ENCODE results near the gene UBE2L5.
A peak's percentile ranks its signal among the peaks of the same experiment; 100 is the strongest.
"Not testable (repeated sequence)": the region's sequence is repeated elsewhere in the genome, so short reads cannot be mapped to it uniquely, and the experiment has no call there.

The UBE2L5 gene

DNA sequence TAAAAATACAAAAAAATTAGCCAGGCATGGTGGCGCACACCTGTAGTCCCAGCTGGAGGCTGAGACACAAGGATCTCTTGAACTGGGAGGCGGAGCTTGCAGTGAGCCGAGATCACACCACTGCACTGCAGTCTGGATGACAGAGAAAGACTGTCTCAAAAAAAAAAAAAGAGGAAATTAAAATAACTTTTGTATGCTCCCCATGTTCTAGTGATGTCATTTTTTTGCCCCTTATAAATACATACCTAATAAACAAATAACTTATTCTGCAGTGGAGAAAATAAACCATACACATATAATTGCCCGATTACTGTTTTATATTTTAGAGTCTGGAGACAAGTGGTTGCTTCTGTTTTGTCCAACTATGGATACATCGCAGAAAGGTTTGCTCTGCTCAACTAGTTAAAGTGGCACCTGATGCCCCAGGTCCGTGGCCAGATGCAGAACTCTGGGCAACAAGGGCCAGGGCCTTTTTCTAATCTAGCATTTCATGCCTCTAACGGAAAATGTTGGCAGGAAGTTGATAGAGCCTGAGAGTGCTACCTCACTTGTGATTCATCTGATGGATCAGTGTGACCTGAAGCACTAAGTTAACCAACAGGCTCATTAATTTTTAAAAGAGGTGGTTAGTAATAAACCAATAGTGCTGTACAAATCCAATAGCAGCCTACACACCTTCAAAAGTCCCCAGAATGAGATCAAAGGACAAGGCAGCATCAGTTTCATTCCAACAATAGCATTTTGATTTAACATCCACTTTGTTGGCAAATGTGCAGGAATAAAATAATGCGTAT lies 18.8 kb downstream of the UBE2L5 start:
- no peak for DNase-seq

DNA sequence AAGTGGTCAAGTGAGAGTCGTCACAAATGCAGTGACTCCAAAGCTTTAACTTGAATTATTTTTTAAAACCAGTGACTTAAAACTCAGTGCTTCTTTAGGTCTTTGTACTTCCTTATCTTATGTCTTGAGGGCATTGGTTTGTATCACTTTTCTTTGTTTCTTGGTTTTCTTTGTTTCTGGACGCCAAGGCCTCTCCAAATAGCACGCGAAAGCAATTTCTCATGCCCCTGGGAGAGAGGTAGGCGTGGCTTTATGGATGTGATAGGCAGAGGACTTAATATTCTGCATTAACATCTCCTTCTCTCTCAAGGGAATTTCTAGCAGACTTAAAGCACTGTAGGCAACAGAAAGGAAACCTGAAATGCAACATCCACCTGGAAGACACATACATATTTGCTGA lies 20.6 kb downstream of the UBE2L5 start:
- DNase-seq = no peak

DNA sequence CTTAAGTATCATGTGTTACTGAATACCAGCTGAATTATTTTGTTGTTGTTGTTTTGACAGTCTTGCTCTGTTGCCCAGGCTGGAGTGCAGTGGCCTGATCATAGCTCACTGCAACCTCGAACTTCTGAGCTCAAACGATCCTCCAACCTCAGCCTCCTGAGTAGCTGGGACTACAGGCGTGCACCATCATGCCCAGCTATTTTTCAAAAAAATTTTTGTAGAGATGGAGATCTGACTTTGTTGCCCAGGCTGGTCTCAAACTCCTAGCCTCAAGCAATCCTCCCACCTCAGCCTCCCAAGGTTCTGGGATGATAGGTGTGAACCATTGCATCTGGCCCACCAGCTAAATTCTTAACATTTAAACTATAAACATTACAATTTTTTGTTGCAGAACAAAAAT lies 21.2 kb downstream of the UBE2L5 start:
- DNase-seq = not testable (repeated sequence)

DNA sequence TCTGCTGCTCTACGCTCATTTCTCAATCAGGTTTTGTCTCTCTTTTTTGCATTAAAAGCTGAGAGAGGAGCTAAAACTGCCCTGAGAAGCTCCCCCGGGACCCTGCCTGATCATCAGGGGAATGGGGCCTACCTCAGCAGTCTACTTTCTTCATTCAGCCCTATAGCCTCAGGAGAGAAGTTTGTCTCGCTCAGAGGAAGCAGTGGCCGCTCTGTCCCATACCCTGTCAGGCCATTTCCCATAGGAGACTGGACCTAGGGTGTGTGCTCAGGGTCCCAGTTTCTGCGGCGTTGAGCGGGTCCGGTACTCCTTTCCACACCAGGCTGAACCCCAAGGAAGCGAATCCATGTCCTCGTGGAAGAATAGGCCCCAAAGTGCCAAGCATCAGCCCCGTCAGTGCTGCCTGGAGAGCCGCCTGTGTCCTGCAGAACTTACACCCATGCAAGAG lies 21.7 kb downstream of the UBE2L5 start:
- peak; percentile 57 for DNase-seq

DNA sequence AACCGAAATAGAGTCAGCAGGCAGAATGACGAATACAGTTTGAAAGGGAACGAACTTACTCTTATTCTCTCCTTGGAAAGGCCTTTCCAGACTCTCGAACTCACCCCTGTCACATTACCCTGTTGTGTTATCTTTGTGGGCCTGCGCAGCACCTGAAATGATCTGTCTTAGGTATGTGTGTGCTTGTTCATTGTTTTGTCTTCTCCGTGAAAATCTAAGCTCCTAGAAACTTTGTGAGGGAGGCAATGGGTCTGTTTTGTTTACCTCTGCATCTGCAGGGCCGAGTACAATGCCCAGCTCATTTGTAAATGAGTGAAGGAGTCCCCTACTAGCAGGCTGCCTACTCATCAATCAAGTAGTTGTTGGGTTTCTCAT lies 23.8 kb downstream of the UBE2L5 start:
- no peak for DNase-seq

DNA sequence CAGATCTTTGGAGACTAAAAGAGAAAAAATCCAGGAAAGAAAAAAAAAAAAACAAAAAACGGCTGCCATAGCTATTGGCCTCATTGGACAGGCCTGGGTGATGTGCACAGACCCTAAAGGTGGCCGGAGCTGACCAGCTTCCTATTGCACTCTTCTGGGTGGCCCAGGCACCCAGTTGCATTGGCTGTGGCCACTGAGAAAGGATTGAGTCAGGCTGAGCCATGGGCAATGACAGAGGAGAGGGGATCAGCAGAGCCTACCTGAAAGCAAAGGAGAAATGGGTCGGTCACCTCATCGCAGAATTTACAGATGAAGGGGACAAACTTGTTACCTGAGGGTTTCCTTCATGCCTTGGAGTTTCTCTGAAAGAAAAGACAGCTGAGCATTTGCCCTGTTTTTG lies 26.1 kb downstream of the UBE2L5 start:
- no peak for DNase-seq

DNA sequence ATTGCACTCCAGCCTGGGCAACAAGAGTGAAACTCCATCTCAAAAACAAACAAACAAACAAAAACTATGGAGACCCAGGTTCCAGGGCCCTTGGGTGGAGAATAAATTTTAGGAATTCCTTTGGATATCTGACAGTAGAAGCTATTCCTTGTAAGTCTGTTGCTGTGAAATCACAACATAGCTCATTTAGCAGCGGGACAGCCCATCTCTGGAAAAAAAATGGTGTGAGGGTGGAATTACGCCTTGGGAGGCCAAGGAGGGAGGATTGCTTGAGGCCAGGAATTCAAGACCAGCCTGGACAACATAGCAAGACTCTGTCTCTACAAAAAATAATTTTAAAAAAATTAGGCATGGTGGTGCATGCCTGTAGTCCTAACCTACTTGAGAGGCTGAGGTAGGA lies 27.8 kb downstream of the UBE2L5 start:
- DNase-seq = no peak

DNA sequence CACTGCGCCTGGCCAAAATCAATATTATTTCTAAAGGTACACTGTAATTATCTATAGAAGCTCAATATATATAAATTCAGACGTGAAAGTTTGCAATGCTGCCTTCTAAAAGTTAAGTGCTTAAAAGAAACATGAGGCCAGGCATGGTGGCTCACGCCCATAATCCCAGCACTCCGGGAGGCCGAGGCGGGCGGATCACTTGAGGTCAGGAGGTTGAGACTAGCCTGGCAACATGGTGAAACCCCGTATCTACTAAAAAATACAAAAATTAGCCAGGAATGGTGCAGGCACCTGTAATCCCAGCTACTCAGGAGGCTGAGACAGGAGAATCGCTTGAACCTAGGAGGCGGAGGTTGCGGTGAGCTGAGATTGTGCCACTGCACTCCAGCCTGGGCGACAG lies 29.2 kb downstream of the UBE2L5 start:
- DNase-seq = not testable (repeated sequence)

DNA sequence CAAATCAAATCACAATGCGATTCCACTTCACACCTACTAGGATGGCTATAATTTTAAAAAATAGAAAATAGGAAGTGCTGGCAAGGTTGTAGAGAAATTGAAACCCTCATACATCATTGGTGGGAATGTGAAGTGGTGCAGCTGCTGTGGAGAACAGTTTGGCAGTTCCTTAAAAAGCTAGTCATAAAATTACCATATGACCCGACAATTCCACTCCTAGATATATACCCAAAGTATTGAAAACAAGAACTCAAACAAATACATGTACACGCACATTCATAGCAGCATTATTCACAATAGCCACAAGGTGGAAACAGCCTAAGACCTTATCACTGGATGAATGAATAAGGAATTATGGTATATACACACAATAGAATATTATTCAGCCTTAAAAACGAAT lies 31.4 kb downstream of the UBE2L5 start:
- DNase-seq = no peak

DNA sequence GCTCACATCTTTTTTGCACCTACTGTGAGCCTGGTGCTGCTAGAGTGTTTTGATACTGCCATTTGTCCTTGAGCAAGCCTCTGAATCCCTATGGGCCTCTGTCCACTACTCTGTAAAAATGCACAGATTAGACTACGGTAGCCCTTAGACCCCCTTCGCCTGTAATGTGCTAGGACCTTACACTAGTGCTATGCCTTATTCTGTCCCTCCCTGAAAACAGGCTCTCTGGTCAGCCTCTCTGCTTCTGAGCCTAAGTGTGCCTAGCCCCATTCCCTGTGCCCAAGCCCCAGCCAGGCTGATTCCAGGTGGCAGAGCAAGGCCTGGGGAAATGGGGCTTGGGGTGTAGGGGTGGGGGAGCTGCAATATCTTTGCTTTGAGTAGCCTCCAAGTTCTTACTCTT lies 32.7 kb downstream of the UBE2L5 start:
- DNase-seq = no peak

DNA sequence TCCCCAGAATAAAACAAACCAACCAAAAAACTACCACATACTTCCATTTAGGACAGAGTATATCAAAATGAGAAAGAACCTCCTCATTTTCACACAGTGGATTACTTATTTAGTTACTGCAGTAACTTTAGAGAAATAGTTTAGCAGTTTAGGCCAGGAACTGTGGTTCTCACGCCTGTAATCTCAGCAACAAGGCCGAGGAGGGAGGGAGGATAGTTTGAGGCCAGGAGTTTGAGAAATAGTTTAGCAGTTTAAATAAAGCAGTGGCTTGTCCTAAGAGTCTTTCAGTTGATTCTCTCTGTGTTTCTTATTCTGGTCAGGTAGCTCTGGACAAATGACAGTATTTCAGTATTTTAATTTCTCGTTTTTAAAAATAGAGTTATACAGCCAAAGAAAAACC lies 34.0 kb downstream of the UBE2L5 start:
- DNase-seq = no peak

DNA sequence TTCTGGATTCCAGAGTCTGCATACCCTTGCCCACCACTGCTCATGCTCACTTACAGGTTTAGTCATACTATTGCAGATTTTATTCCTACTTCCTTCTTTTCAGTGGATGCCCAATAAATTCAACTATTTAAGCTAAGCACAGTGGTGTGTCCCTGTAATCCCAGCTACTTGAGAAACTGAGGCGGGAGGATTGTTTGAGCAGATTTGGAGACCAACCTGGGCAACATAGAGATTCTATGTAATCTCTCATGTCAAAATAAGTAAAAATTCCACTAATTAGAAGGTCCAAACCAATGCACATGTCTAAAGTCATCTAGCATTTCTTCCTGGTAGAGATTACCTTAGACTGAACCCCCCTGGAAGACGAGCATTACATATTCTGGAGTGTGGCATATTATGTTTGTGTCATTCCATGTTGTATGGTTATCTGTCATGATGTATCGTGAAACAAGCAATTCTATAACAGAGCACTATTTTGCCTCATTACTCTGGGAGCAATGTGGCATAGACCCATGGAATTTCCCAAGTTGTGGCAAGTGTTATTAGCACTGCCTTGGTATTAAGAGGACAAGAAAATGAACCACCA lies 35.1 kb downstream of the UBE2L5 start:
- DNase-seq = no peak

DNA sequence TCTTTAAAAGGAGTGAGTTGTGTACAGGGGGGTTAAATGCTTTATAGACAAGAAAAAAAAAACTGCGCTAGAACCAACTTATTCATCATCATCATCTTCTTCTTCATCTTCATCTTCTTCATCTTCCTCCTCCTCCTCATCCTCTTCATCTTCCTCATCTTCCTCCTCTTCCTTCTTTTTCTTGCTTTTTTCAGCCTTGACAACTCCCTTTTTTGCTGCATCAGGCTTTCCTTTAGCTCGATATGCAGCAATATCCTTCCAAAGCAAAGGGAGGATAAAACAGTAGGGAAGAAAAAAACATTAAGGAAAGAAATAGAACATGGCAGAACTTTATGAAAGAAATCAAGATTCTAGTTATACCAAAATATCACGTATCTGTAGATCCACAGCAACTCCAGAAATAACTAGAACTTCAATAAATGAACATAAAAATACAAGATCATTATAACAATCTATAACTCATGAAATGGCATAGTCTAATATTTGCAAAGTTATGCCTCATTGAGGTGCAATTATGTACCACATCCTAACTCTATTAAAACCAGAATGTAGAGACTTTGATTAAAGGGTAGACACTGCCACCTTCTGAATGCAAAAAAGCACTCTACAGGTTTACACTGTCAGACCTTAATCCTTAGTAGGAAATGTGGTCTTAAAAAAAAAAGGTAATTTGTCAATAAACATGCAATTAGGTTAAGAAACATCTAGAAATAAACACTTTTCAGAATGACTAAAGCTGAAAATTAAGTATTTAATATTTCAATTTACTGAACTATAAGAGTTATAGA lies 39.2 kb downstream of the UBE2L5 start:
- not testable (repeated sequence) for DNase-seq

DNA sequence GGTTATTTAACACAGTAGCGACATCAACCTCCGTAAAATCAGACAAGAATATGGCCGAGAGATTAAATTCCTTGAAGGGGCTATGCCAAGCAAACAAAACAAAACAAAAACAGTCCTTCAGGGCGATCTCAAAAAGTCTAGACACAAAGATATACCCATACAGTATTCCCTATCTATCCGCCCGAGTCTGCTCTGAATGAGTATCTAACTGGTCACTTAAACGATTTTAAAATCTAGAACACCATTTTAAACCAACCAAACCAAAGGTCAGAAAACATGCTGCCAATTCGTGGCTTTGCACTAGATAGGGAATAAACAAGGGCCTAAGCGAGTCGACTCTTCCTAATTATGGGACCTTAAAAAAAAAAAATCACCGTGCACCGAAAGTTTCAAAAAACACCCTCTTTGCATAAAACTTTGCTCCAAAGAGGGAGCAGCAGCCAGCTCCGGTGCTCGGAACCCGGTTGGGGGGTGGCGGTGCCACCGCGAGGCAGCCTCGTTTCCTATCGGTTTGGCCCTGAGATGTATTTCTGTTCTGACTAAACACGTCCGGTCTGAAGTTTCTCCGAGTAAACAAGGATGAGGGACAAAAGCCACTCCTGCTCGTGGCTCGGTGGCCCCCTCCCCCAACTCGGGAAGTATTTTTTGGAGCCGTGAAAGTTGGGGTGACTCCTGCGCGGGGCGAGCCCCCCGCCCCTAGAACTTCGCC lies 41.6 kb downstream of the UBE2L5 start:
- peak; percentile 62 for DNase-seq

DNA sequence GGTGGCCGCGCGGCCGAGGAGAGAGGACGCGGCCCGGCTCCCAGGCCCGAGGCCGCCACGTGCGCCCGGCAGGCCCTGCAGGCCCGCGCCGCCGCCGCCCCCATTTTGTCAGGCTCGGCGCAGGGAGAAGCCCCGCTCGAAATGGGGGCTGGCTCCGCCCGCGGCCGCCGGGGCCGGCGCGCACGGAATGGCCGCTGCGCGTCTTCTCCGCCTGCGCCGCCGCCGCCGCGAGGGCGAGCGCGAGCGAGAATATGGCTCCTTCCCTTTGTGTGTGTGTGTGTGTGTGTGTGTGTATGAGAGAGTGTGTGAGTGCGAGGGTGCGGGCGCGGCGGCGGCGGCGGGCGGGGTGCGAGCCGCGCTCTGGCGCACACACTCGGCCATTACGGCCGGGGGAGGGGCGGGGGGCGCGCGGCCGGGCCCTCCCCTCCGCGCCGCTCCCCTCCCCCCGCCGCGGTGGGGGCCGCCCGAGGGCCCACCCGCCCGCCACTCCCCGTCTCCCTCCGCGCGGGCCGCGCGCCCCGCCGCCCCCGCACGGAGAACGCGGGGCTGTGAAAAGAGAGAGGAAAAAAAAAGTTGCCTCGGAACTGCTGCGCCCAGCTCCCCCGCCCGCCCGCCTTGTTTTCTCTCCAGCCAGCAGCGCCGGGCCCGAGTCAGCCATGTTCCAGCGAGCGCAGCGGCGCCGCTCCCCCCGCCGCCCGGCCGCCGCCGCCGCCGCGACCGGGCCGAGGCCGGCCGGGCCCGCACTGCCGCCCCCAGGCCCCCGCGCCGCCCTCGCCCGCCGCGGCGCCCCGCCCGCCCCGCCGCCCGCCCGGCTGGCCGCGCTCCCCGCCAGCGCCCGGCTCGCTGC lies 42.4 kb downstream of the UBE2L5 start:
- peak; percentile 82 for DNase-seq

DNA sequence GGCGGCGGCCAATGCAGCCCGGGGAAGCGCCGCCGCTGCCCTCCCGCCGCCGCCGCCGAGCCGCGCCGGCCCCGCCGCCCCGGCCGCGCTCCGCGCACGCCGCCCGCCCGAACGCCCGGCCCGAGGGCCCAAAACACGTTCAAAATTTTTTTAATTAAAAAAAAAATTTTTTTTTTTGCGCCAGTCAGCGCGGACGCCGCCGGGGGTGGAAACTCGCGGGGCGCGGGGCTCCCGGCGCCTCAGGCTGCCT lies 43.0 kb downstream of the UBE2L5 start:
- DNase-seq = no peak

DNA sequence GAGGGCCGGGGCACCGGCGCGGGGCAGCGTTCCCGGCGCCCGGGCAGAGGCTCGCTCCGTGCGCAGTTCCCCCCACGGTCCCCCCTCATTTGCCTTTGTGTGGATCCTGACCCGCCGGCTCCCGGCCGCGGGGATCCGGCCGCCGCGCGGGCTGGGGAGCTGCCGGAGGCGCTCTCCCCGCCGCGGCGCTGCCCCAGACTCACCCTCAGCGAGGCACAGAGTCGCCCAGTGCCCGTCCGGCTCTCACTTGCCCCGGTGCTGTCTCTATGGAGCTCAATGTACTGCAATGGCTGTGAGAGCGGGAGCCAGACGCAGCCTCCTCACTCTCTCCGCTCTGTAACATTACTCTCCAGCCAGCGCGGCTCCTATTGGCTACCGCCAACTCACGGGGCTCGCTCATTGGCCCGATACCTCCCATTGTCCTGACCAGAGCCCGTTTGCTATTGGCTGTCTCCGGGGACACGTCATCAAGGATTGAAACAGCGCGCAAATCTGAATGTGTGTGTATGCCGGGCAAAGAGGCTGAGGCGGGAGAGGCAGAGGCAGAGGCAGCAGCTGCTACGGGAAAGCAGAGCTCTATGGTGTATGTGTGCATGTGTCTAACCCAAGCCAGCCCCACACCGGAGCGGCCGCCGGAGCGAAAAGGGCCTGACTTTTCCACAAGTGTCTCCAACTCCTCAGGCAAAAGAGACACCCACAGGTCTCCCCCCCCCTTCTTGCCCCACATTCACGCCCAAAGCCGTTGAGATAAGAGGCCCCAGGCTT lies 43.5 kb downstream of the UBE2L5 start, which contains the start of gene HMGB1:
Gene HMGB1, minus strand, starts transcription at position 344 of the 765 bp plus-strand sequence. CDS start 2,256 bp downstream, outside the sequence.
- DNase-seq = peak; percentile 98

DNA sequence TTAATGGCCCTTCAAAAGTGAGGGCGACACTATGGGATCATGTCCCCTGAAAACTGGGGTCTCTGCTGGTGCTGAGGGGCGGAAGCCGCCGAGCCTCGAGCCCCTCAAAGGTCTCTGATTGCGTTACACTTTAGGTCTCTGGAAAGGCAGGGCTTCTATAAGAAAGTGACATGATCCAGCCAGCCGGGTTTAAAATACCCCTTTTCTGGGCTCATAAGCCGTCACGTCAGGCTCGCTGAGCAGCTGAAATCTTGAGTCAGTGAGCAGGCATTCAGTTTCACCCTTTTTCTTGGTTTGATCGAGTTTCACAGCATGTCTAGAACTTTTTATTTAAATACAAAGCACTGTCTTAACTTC lies 44.0 kb downstream of the UBE2L5 start:
- no peak for DNase-seq

DNA sequence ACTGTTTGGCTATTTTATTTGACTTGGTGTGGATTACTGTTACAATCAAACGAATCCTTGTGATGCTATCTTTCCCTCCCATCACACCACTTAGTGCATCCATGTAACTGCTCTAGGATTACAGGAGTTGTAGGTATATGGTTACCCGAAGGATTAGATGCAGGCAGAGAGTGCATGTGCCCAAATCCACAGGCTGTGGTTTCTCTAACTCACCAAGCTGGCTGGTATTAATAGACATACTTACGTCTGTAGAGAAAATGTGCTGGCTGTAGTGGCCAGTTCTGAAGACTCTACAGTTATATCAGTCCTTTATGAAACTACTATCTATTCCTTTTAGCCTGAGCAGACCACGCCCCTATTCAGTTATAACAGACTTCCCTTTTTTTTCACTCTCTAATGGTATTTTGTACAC lies 44.6 kb downstream of the UBE2L5 start:
- no peak for DNase-seq

DNA sequence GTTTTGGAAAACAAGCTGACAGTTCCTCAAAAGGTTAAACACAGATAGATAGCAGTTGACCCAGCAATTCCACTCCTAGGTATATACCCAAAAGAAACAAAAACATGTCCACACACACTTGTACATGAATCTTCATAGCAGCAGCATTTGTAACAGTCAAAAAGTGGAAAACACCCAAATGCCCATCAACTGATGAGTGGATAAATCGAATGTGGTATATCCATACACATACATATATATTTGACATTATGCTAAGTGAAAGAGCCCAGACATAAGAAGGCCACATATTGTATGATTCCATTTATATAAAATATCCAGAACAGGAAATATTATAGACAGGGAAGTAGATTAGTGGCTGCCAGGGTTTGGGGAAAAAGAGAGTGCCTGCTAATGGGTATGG lies 51.4 kb downstream of the UBE2L5 start:
- no peak for DNase-seq

DNA sequence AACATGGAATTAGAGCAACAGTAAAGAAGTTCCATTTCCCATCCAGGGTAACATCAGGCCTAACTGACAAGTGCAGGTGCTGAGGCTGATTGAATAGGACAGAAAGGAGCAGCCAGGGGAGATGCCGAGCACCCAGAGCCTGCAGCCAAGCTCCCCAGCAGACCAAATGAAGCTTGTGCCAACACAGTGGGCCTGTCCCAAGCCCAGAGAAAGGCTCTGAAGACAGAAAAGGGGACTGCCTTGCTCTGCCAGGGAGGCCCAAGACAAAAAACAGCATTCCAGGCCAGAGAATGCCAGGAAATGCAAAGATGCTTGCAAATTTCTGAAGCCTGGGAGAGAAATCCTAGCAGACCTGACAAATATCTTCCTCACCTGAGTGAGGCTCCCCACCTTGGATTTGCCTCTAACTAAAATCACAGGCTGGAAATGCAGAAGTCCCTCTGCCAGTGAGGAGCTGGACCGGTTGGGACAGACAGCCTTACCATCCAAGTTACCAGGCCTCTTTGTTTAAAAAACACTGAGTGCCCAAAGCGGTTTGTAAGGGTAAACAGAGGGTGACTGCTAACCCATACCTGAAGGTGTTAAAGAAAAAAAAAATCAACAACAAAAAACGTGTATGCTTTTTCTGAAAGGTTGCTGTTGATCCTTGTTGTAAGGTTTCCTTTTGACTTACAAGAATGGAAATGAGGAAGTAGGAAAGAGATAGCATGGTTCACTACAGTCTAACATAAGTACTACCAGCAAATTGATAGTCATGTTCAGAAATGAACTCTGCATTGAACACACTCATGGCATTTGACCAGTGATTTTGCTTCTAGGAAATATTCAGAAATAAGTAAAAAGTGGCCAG lies 55.3 kb downstream of the UBE2L5 start:
- no peak for DNase-seq
